IMR-90 (cell line): ENCODE measurements around the gene BMP8A. TPM values are rescaled to one million over a fixed set of nuclear protein-coding genes. Genes with fewer than 3 reads are reported as not detected.

Source experiments
- ATAC-seq: fragments of 200-7000 bp; cut with Tn5 transposase; 2 replicates; pipeline ENCODE4 v1.9.1; 2020; ENCODE audit warnings: low read depth, mild to moderate bottlenecking, moderate library complexity
- BruUV-seq: library from RNA; stranded (reverse); fragments of 400-500 nt; replicated peaks from 2 replicates; lab custom pipeline; 2021; lab: Mats Ljungman, UMichigan
- CTCF ChIA-PET: fragments of 300-600 bp; formaldehyde crosslinking; extraction: SDS; loops from one replicate; lab custom pipeline; 2021; ENCODE audit warnings: antibody characterized with exemption; lab: Yijun Ruan, JAX
- POLR2A ChIA-PET: fragments of 300-600 bp; sonication (Branson Sonifier 250); formaldehyde crosslinking; loops from one replicate; lab custom pipeline; 2022; ENCODE audit warnings: antibody characterized with exemption; ENCODE audit not compliant: unreplicated experiment; lab: Charles Lee
- DNase-seq: peaks from one replicate; pipeline ENCODE4 v3.0.0; 2013
- H2AFZ ChIP-seq: replicated peaks from 2 replicates; pipeline ENCODE3; 2013; ENCODE audit warnings: low read length, mild to moderate bottlenecking; ENCODE audit not compliant: poor library complexity
- H2AK5ac ChIP-seq: 2 replicates; pipeline ENCODE4 v1.6.1; 2013; ENCODE audit warnings: low read depth, low read length, inconsistent platforms
- H2AK9ac ChIP-seq: replicated peaks from 2 replicates; pipeline ENCODE3; 2013; ENCODE audit warnings: mild to moderate bottlenecking, low read depth, low read length, moderate library complexity; ENCODE audit not compliant: poor library complexity
- H2BK120ac ChIP-seq: 2 replicates; pipeline ENCODE4 v1.6.1; 2013; ENCODE audit warnings: low read depth, low read length, inconsistent platforms
- H2BK15ac ChIP-seq: 3 replicates; pipeline ENCODE4 v1.6.1; 2013; ENCODE audit warnings: low read depth, low read length, inconsistent platforms
- H2BK20ac ChIP-seq: 2 replicates; pipeline ENCODE4 v1.6.1; 2013; ENCODE audit warnings: low read depth, mild to moderate bottlenecking, inconsistent platforms, low read length, moderate library complexity
- H2BK5ac ChIP-seq: 2 replicates; pipeline ENCODE4 v1.6.1; 2013; ENCODE audit warnings: mild to moderate bottlenecking, low read depth, low read length, inconsistent platforms; ENCODE audit not compliant: poor library complexity, severe bottlenecking
- H3K14ac ChIP-seq: replicated peaks from 2 replicates; pipeline ENCODE4 v1.6.1; 2013; ENCODE audit warnings: low read depth, low read length, inconsistent platforms
- H3K18ac ChIP-seq: 2 replicates; pipeline ENCODE4 v1.6.1; 2013; ENCODE audit warnings: low read depth, low read length, control low read depth
- H3K23ac ChIP-seq: 2 replicates; pipeline ENCODE4 v1.6.1; 2013; ENCODE audit warnings: low read depth, low read length, inconsistent platforms
- H3K27ac ChIP-seq: 2 replicates; pipeline ENCODE4 v1.5.1; 2013; ENCODE audit warnings: mild to moderate bottlenecking, control low read depth, low read length; ENCODE audit not compliant: insufficient read depth
- H3K27me3 ChIP-seq: 2 replicates; pipeline ENCODE4 v1.6.1; 2013; ENCODE audit warnings: low read length; ENCODE audit not compliant: control insufficient read depth, insufficient read depth
- H3K36me3 ChIP-seq: 2 replicates; pipeline ENCODE4 v1.6.1; 2013; ENCODE audit warnings: low read length, mixed read lengths; ENCODE audit not compliant: control insufficient read depth, insufficient read depth
- H3K4ac ChIP-seq: 2 replicates; pipeline ENCODE4 v1.6.1; 2013; ENCODE audit warnings: low read depth, low read length, inconsistent platforms
- H3K4me1 ChIP-seq: 2 replicates; pipeline ENCODE4 v1.6.1; 2013; ENCODE audit warnings: low read length, mixed read lengths; ENCODE audit not compliant: control insufficient read depth, insufficient read depth
- H3K4me2 ChIP-seq: 2 replicates; pipeline ENCODE4 v1.6.1; 2013; ENCODE audit warnings: low read depth, mild to moderate bottlenecking, control low read depth, low read length, moderate library complexity
- H3K4me3 ChIP-seq: 2 replicates; pipeline ENCODE4 v1.5.1; 2013; ENCODE audit warnings: low read depth, mild to moderate bottlenecking, control low read depth, low read length, moderate library complexity; ENCODE audit not compliant: insufficient read depth
- H3K56ac ChIP-seq: 2 replicates; pipeline ENCODE4 v1.6.1; 2013; ENCODE audit warnings: low read length, inconsistent platforms; ENCODE audit not compliant: insufficient read depth; ENCODE audit errors: extremely low read depth
- H3K79me1 ChIP-seq, 2 experiments: 2 replicates each; pipeline ENCODE4 v1.6.1; 2013; ENCODE audit warnings: low read length in 2 of 2, inconsistent platforms in 1 of 2, low read depth in 1 of 2
- H3K9ac ChIP-seq: 2 replicates; pipeline ENCODE4 v1.6.1; 2013; ENCODE audit warnings: low read depth, low read length, control low read depth
- H3K9me1 ChIP-seq: 2 replicates; pipeline ENCODE4 v1.6.1; 2013; ENCODE audit warnings: low read length, inconsistent platforms; ENCODE audit not compliant: insufficient read depth
- H3K9me3 ChIP-seq: 2 replicates; pipeline ENCODE4 v1.6.1; 2013; ENCODE audit warnings: low read length; ENCODE audit not compliant: control insufficient read depth, insufficient read depth
- H4K20me1 ChIP-seq: 2 replicates; pipeline ENCODE4 v1.6.1; 2013; ENCODE audit warnings: low read length, inconsistent platforms; ENCODE audit not compliant: insufficient read depth
- H4K5ac ChIP-seq: 2 replicates; pipeline ENCODE4 v1.6.1; 2013; ENCODE audit warnings: mild to moderate bottlenecking, low read depth, low read length, control low read depth
- H4K8ac ChIP-seq, 2 experiments: 2 replicates each; pipeline ENCODE4 v1.6.1; 2013; ENCODE audit warnings: low read depth in 2 of 2, low read length in 2 of 2, control low read depth in 1 of 2, inconsistent platforms in 1 of 2
- H4K91ac ChIP-seq: 2 replicates; pipeline ENCODE4 v1.6.1; 2013; ENCODE audit warnings: low read depth, low read length, inconsistent platforms; ENCODE audit not compliant: insufficient read depth
- BHLHE40 ChIP-seq: fragments of 150-350 bp; IDR thresholded peaks from 2 replicates; pipeline ENCODE4 v1.6.1; 2016; ENCODE audit warnings: mild to moderate bottlenecking, low read depth, low read length
- NFE2L2 ChIP-seq: fragments of 150-350 bp; IDR thresholded peaks from 2 replicates; pipeline ENCODE4 v1.6.1; 2016; ENCODE audit warnings: low read depth, mild to moderate bottlenecking, low read length
- POLR2A ChIP-seq: IDR thresholded peaks from 2 replicates; pipeline ENCODE4 v1.6.1; 2012; ENCODE audit warnings: mild to moderate bottlenecking, low read depth, low read length
- WGBS, 2 experiments: methylation state at CpG; one replicate each; pipeline versions ENCODE4 v1.1.5 to v1.1.7; 2013; ENCODE audit warnings: missing lambda C conversion rate in 2 of 2; ENCODE audit not compliant: insufficient read length in 1 of 2; ENCODE audit errors: extremely low coverage in 2 of 2; 5-methylcytosine and 5-hydroxymethylcytosine counted together
- dilution Hi-C: fragments of 300-500 bp; cut with HindIII; formaldehyde crosslinking; loops from one replicate; pipeline ENCODE4 v1.14.3; 2018; ENCODE audit warnings: low sequenced_read_pairs; ENCODE audit not compliant: unreplicated experiment
- in situ Hi-C: fragments of 300-500 bp; cut with MboI; formaldehyde crosslinking; loops from 3 replicates; pipeline ENCODE4 v1.14.3; 2019; ENCODE audit warnings: low sequenced_read_pairs, inconsistent platforms, mixed read lengths
- intact Hi-C: fragments of 100-400 bp; cut with micrococcal nuclease; formaldehyde crosslinking; loops from 2 replicates; pipeline ENCODE4 v1.10.0; 2022
- polyA plus RNA-seq, 3 experiments: library from polyadenylated mRNA; depleted of rRNA; stranded (reverse); fragments of >200 nt; gene quantifications; 2 replicates each; pipeline ENCODE4 v1.2.3, GENCODE V29; 2012; ENCODE audit warnings: low replicate concordance in 1 of 3
- total RNA-seq: library from RNA; depleted of rRNA; stranded (reverse); fragments of >200 nt; gene quantifications from 2 replicates; pipeline ENCODE4 v1.2.3, GENCODE V29; 2012

BMP8A gene
- total and polyA plus RNA-seq, 2 of the 4 experiments (the other 2 are of a cell fraction): not detected

DNA sequence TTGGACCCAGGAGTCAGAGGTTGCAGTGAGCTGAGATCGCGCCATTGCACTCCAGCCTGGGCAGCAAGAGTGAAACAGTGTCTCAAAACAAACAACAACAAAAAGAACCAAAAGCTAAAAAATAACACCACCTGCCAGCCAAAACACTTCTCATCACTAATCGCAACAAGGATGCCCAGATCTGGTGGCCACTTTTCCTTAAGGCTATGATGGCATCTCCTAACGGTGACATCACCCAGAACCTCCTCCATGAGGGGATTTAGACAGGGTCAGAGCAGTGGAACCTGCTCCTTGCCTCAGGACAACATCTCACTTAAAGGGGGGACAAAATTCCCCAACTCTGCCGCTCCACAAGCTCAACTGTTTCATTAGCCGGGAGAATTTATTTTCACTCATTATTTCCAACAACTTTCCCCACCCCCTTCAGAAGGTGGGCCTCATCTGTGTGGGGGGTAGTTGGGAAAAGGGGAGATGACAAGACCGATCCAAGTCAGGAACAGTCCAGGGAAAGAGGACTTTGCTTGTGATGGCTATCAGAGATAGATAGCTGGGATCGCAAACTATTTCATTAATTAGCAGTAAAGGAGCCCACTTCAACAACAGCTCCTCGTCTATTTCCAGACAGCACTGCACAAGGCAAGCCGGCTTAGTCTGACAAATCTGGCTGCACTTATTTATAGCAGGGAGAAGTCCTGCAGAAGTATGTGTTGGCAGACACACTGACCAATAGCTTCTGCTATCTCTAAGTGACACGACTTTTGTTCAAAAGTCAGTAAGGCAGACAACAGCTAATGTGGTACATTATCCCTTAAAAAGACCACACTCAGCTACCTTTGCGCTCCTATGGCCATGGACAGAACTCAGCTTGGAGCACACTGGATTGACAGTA is 82.5 kb downstream of the BMP8A start:
- peaks cover 13% of the 10 kb centered on the region for H3K4me1 ChIP-seq
- H3K79me1 ChIP-seq: peaks cover 29 to 59% of the 10 kb centered on the region in 2 experiments
- dilution Hi-C loops: no loop called here
- H3K36me3 ChIP-seq: peaks cover 47% of the 10 kb centered on the region
- no peak overlapping the region for H2BK120ac ChIP-seq
- intact Hi-C loops: no loop called here
- H2AK5ac ChIP-seq: 0 out of 2 replicates have a peak overlapping the region, but pooled peaks have one; percentile 25
- TF ChIP-seq BHLHE40: no peak
- TF ChIP-seq POLR2A: peak; percentile 72; the same call in 1 of the 2 replicates
- no peak for TF ChIP-seq NFE2L2
- peaks cover 9% of the 10 kb centered on the region for H3K9me1 ChIP-seq
- H4K20me1 ChIP-seq: peaks cover 66% of the 10 kb centered on the region
- H3K9me3 ChIP-seq: no peaks in the 10 kb centered on the region
- ATAC-seq (peak; percentile 28), DNase-seq (peak; percentile 67)
- CTCF ChIA-PET: interaction anchor here (0.6 to 1.3 kb wide), 5 partner anchors 35 to 1375 kb away, joined by 3 to 5 read pairs (median 3); no protein-coding TSS in a partner anchor
- H3K4ac ChIP-seq: no peak overlapping the region
- H3K27ac ChIP-seq: no peak overlapping the region; the same call in 1 of the 2 replicates
- in situ Hi-C loops: no loop called here
- H3K56ac ChIP-seq: no peak overlapping the region
- 35% methylated on average over 3 of the region's 12 CpGs; no CpG with 5 or more reads in 1 of the 2 experiments for WGBS, 2 experiments
- peak overlapping the region; percentile 99 for H3K4me2 ChIP-seq
- H2BK15ac ChIP-seq: no peak overlapping the region
- peak overlapping the region; percentile 67 for H3K9ac ChIP-seq
- H3K4me3 ChIP-seq: peak overlapping the region; percentile 80
- peak overlapping the region; percentile 53; the same call in 1 of the 2 replicates for H3K14ac ChIP-seq
- no peak overlapping the region for H4K8ac ChIP-seq
- no peak overlapping the region for H4K91ac ChIP-seq
- no TSS peak for BruUV-seq
- peak overlapping the region; percentile 54 for H3K23ac ChIP-seq
- H3K18ac ChIP-seq: no peak overlapping the region
- no peak overlapping the region for H2BK5ac ChIP-seq
- no peaks in the 10 kb centered on the region for H3K27me3 ChIP-seq
- POLR2A ChIA-PET: interaction anchor here (0.5 to 0.6 kb wide), 2 partner anchors 43 to 523 kb away, joined by 6 to 8 read pairs; no protein-coding TSS in a partner anchor
- H2AK9ac ChIP-seq: peak overlapping the region; percentile 7
- H2AFZ ChIP-seq: no peak overlapping the region
- no peak overlapping the region for H4K5ac ChIP-seq
- H2BK20ac ChIP-seq: no peak overlapping the region
